GM12892 (cell line): Measurements from ENCODE around the gene STARD13.

Source experiments
- POLR2A ChIP-seq: IDR thresholded peaks from 2 replicates; pipeline ENCODE4 v1.6.1; 2011; ENCODE audit warnings: low read depth, low read length, control low read depth
- POLR2AphosphoS5 ChIP-seq: IDR thresholded peaks from 2 replicates; pipeline ENCODE4 v1.6.1; 2011; ENCODE audit warnings: low read depth, low read length, control low read depth

GRCh38 chr13:33199289-33199850, 86.2 kb downstream of the STARD13 start:
- no peak for TF ChIP-seq POLR2AphosphoS5
- no peak for TF ChIP-seq POLR2A
